ENCODE measurements around the gene ARHGAP21. TPM values are rescaled to one million over a fixed set of nuclear protein-coding genes. Genes with fewer than 3 reads are reported as not detected.

Gene ARHGAP21
- polyA plus RNA-seq, 1 experiment, result 126 TPM

GRCh38 chr10:24616536-24616935 lies 107.2 kb downstream of the ARHGAP21 start:
- DNase-seq (ENCODE audit: low read depth, low spot score), result no peak
- no peaks in the 10 kb centered on the region for H3K9me3 ChIP-seq (ENCODE audit: control insufficient read depth, insufficient read depth, low read length)
- ChIA-PET CTCF (interaction anchor here (0.6 to 5.4 kb wide), 8 partner anchors 11 to 611 kb away, joined by 3 to 67 read pairs (median 4); no protein-coding TSS in a partner anchor), POLR2A (no interaction called here)
- no peak overlapping the region for H3K27ac ChIP-seq (ENCODE audit: low read depth, low read length)
- H3K4me3 ChIP-seq (ENCODE audit: low read depth, low read length), result no peak overlapping the region
- TF ChIP-seq, protein P1, sequence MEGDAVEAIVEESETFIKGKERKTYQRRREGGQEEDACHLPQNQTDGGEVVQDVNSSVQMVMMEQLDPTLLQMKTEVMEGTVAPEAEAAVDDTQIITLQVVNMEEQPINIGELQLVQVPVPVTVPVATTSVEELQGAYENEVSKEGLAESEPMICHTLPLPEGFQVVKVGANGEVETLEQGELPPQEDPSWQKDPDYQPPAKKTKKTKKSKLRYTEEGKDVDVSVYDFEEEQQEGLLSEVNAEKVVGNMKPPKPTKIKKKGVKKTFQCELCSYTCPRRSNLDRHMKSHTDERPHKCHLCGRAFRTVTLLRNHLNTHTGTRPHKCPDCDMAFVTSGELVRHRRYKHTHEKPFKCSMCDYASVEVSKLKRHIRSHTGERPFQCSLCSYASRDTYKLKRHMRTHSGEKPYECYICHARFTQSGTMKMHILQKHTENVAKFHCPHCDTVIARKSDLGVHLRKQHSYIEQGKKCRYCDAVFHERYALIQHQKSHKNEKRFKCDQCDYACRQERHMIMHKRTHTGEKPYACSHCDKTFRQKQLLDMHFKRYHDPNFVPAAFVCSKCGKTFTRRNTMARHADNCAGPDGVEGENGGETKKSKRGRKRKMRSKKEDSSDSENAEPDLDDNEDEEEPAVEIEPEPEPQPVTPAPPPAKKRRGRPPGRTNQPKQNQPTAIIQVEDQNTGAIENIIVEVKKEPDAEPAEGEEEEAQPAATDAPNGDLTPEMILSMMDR (IDR thresholded peaks at IDR 0.05; ENCODE audit: low read depth, low read length), result no peak
- H3K27me3 ChIP-seq (ENCODE audit: control insufficient read depth, insufficient read depth, low read length), result no peaks in the 10 kb centered on the region

DNA sequence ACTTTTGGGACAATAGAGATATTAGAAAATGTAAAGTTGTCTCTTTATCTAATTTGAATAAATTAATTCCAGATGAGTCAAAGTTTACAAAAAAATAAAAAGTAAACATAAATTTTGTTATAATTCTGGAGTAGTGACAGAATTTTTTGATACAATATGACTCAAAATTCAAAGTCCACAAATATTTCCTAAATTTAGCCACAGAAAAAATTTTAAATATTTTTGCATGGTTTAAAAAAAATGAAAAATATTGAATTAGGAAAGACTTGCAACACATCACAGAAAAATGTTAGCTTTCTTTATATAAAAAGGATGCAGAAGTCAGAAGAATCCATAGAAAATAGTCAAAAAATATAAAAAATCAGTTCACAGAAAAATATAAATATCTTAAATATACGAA lies 117.7 kb downstream of the ARHGAP21 start:
- H3K4me3 ChIP-seq (ENCODE audit: low read depth, low read length), result no peak overlapping the region
- no peak for DNase-seq (ENCODE audit: low read depth, low spot score)
- CTCF ChIA-PET, result interaction anchor here (2.0 kb wide), 1 partner anchor 11 kb away, joined by 6 read pairs; no protein-coding TSS in a partner anchor
- POLR2A ChIA-PET, result no interaction called here
- H3K27ac ChIP-seq (ENCODE audit: low read depth, low read length), result no peak overlapping the region
- TF ChIP-seq, protein P1 (IDR thresholded peaks at IDR 0.05; ENCODE audit: low read depth, low read length), result no peak
- no peaks in the 10 kb centered on the region for H3K9me3 ChIP-seq (ENCODE audit: control insufficient read depth, insufficient read depth, low read length)
- no peaks in the 10 kb centered on the region for H3K27me3 ChIP-seq (ENCODE audit: control insufficient read depth, insufficient read depth, low read length)

DNA sequence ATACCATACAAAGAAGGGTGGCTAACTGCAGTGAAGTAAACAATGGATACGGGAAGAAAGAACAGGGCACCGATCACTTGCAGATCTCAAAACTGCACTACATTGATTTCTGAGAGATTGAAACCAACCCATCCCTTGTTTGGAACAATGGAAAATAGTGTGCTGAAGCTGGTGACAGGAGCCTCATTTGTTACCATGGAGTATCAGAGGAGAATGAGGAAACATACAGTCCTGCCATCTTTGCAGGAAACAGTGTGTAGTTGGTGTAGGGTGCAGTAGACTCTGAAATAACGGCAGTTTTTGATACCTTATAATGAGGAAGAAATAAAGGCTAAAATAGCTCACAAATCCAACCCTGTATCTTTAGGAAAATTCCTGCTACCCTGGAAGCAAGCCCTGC lies 118.5 kb downstream of the ARHGAP21 start:
- no peak overlapping the region for H3K4me3 ChIP-seq (ENCODE audit: low read depth, low read length)
- no peak overlapping the region for H3K27ac ChIP-seq (ENCODE audit: low read depth, low read length)
- POLR2A ChIA-PET, result no interaction called here
- no peaks in the 10 kb centered on the region for H3K9me3 ChIP-seq (ENCODE audit: control insufficient read depth, insufficient read depth, low read length)
- CTCF ChIA-PET, result interaction anchor here (1.0 to 2.0 kb wide), 3 partner anchors 11 to 13 kb away, joined by 3 to 6 read pairs (median 3); no protein-coding TSS in a partner anchor
- TF ChIP-seq, protein P1 (IDR thresholded peaks at IDR 0.05; ENCODE audit: low read depth, low read length), result no peak
- DNase-seq (ENCODE audit: low read depth, low spot score), result no peak
- H3K27me3 ChIP-seq (ENCODE audit: control insufficient read depth, insufficient read depth, low read length), result no peaks in the 10 kb centered on the region

DNA sequence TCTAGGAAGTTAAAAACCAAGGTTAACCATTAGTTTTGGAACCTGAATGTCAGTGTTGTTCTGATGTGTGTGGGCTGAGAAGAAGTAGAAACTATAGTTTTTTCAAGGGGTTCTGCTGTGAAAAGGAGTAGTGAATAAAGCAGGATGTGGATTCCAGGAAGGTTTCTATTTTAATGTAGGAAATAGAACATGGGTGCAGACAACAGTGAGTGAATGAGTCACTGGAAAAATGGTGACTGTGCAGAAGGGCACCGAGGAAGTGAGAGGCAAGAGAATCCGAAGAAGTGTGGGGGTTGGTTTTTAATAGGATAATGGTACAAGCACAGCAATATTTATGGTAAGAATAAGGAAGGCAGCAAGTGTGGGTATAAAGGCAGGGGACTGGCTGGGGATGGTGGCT lies 120.4 kb downstream of the ARHGAP21 start:
- no peak overlapping the region for H3K27ac ChIP-seq (ENCODE audit: low read depth, low read length)
- CTCF ChIA-PET, result interaction anchor here (0.6 kb wide), 1 partner anchor 75 kb away, joined by 7 read pairs; no protein-coding TSS in a partner anchor

DNA sequence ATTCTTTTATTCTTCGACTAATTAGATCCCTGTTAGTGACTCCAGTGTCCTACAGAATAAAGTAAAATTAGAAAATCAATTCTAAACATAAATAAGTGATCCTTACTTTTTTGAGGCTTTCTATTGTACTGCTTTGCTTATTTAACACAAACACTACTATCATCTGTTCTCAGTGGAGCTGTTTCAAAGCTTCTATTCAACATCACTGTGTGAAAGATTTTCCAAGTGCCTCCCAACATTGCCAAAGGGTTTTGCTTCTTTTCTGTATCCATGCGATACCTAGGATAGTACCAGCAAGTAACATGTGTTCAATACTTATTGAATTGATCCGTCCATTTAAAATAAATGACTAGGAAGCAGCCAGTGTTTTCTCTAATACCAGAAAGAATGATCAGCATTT lies 125.7 kb downstream of the ARHGAP21 start:
- Histone ChIP-seq H3K9me3 (ENCODE audit: control insufficient read depth, insufficient read depth, low read length) (no peaks in the 10 kb centered on the region), H3K27me3 (ENCODE audit: control insufficient read depth, insufficient read depth, low read length) (no peaks in the 10 kb centered on the region), H3K27ac (ENCODE audit: low read depth, low read length) (no peak overlapping the region), H3K4me3 (ENCODE audit: low read depth, low read length) (no peak overlapping the region)
- ChIA-PET POLR2A (no interaction called here), CTCF (interaction anchor here (1.2 to 3.4 kb wide), 2 partner anchors 79 to 483 kb away, joined by 3 to 19 read pairs; no protein-coding TSS in a partner anchor)
- no peak for DNase-seq (ENCODE audit: low read depth, low spot score)
- TF ChIP-seq, protein P1 (IDR thresholded peaks at IDR 0.05; ENCODE audit: low read depth, low read length), result no peak

More for the DNA sequence above, 120.4 kb downstream of the ARHGAP21 start:
- no peak for DNase-seq (ENCODE audit: low read depth, low spot score)
- no peaks in the 10 kb centered on the region for H3K27me3 ChIP-seq (ENCODE audit: control insufficient read depth, insufficient read depth, low read length)
- TF ChIP-seq, protein P1 (IDR thresholded peaks at IDR 0.05; ENCODE audit: low read depth, low read length), result no peak
- POLR2A ChIA-PET, result no interaction called here
- no peaks in the 10 kb centered on the region for H3K9me3 ChIP-seq (ENCODE audit: control insufficient read depth, insufficient read depth, low read length)
- no peak overlapping the region for H3K4me3 ChIP-seq (ENCODE audit: low read depth, low read length)

Data from AG04450 (cell line).